GM21737 (cell line): ENCODE results near the gene EYS.
"Not testable (repeated sequence)": the region's sequence is repeated elsewhere in the genome, so short reads cannot be mapped to it uniquely, and the experiment has no call there.

Experiments
- ATAC-seq: cut with Tn5 transposase; IDR thresholded peaks from one replicate; pipeline ENCODE4 v1.9.1; 2021; ENCODE audit warnings: mild to moderate bottlenecking, moderate library complexity; ENCODE audit not compliant: unreplicated experiment

Gene EYS

GRCh38 chr6:64012351-64013001 is 1694.5 kb downstream of the EYS start:
- no peak for ATAC-seq

- no peak for ATAC-seq
These were observed 1696.4 kb downstream of the EYS start for GRCh38 chr6:64010666-64011065.

GRCh38 chr6:64010010-64010409 is 1697.0 kb downstream of the EYS start:
- no peak for ATAC-seq

GRCh38 chr6:64006246-64006645 is 1700.8 kb downstream of the EYS start:
- ATAC-seq = no peak

GRCh38 chr6:64000818-64001491 is 1706.1 kb downstream of the EYS start:
- ATAC-seq = no peak

- ATAC-seq = no peak
These were observed 1707.4 kb downstream of the EYS start for GRCh38 chr6:63999613-64000012.

GRCh38 chr6:63998991-63999390 is 1708.0 kb downstream of the EYS start:
- ATAC-seq = no peak

- no peak for ATAC-seq
These were observed 1709.3 kb downstream of the EYS start for GRCh38 chr6:63997734-63998133.

- no peak for ATAC-seq
These were observed 1709.8 kb downstream of the EYS start for GRCh38 chr6:63997221-63997620.

- no peak for ATAC-seq
These were observed 1721.8 kb downstream of the EYS start for GRCh38 chr6:63985223-63985622.

GRCh38 chr6:63975699-63976098 is 1731.3 kb downstream of the EYS start:
- ATAC-seq = no peak

GRCh38 chr6:63968650-63969049 is 1738.4 kb downstream of the EYS start:
- ATAC-seq = no peak

GRCh38 chr6:63964366-63964765 is 1742.7 kb downstream of the EYS start:
- no peak for ATAC-seq

GRCh38 chr6:63963769-63964315 is 1743.2 kb downstream of the EYS start:
- ATAC-seq = no peak

GRCh38 chr6:63953336-63954021 is 1753.5 kb downstream of the EYS start:
- ATAC-seq = not testable (repeated sequence)

GRCh38 chr6:63947792-63948529 is 1759.1 kb downstream of the EYS start:
- no peak for ATAC-seq

- no peak for ATAC-seq
These were observed 1761.0 kb downstream of the EYS start for GRCh38 chr6:63945987-63946386.

GRCh38 chr6:63943826-63944225 is 1763.2 kb downstream of the EYS start:
- no peak for ATAC-seq

- ATAC-seq = no peak
These were observed 1765.1 kb downstream of the EYS start for GRCh38 chr6:63941747-63942470.

- ATAC-seq = no peak
These were observed 1767.0 kb downstream of the EYS start for GRCh38 chr6:63940056-63940455.
